CD14-positive monocyte (primary cell): ENCODE results near the gene C9orf78. TPM values are rescaled to one million over a fixed set of nuclear protein-coding genes. Genes with fewer than 3 reads are reported as not detected.

Source experiments
- DNase-seq, 3 donors: peaks; one replicate each; pipeline ENCODE4 v3.0.0-alpha.2; 2011 to 2022
- H2AFZ ChIP-seq: 2 replicates; pipeline ENCODE4 v1.6.0; 2012; ENCODE audit warnings: mild to moderate bottlenecking, low read depth, low read length, inconsistent platforms; ENCODE audit not compliant: insufficient read depth, poor library complexity, severe bottlenecking
- H3K27ac ChIP-seq, 2 donors: 1 replicate in 1 of 2; 2 replicates in 1 of 2; pipeline ENCODE4 v1.5.1; 2012 to 2013; ENCODE audit warnings: low read length in 2 of 2, control low read depth in 1 of 2, inconsistent platforms in 1 of 2, low read depth in 1 of 2, mild to moderate bottlenecking in 1 of 2
- H3K27me3 ChIP-seq, 2 donors: one replicate each; pipeline versions ENCODE4 v1.6.0 to v1.6.1; 2011 to 2013; ENCODE audit warnings: low read length in 2 of 2; ENCODE audit not compliant: control insufficient read depth in 2 of 2, insufficient read depth in 2 of 2
- H3K36me3 ChIP-seq, 2 donors: replicated peaks in 1 of 2; 1 replicate in 1 of 2; 2 replicates in 1 of 2; pipeline versions ENCODE4 v1.5.1 to v1.6.1; 2012 to 2013; ENCODE audit warnings: low read length in 2 of 2, control low read depth in 1 of 2, inconsistent platforms in 1 of 2, mild to moderate bottlenecking in 1 of 2; ENCODE audit not compliant: insufficient read depth in 2 of 2, control insufficient read depth in 1 of 2
- H3K4me1 ChIP-seq, 2 donors: 1 replicate in 1 of 2; 2 replicates in 1 of 2; pipeline versions ENCODE4 v1.5.1 to v1.6.1; 2012 to 2013; ENCODE audit warnings: low read length in 2 of 2, control low read depth in 1 of 2, inconsistent platforms in 1 of 2, mild to moderate bottlenecking in 1 of 2, moderate library complexity in 1 of 2; ENCODE audit not compliant: insufficient read depth in 2 of 2, control insufficient read depth in 1 of 2
- H3K4me2 ChIP-seq: replicated peaks from 2 replicates; pipeline ENCODE3; 2012; ENCODE audit warnings: low read length, moderate library complexity, mild to moderate bottlenecking; ENCODE audit not compliant: poor library complexity, severe bottlenecking; ENCODE audit errors: extremely low read depth
- H3K4me3 ChIP-seq, 3 experiments: fragments of 200-600 bp in 1 of 3; sonication (generic) in 1 of 3; replicated peaks in 1 of 3; 1 replicate in 2 of 3; 2 replicates in 1 of 3; pipeline ENCODE4 v1.5.1; 2011 to 2013; ENCODE audit warnings: low read length in 3 of 3, mild to moderate bottlenecking in 3 of 3, control low read depth in 2 of 3, low read depth in 2 of 3, inconsistent platforms in 1 of 3, moderate library complexity in 1 of 3
- H3K79me2 ChIP-seq: 2 replicates; pipeline ENCODE4 v1.6.0; 2012; ENCODE audit warnings: mild to moderate bottlenecking, control low read depth, inconsistent platforms, low read length, moderate library complexity; ENCODE audit not compliant: insufficient read depth
- H3K9ac ChIP-seq: 2 replicates; pipeline ENCODE4 v1.6.0; 2017; ENCODE audit warnings: low read length, mild to moderate bottlenecking; ENCODE audit not compliant: insufficient read depth, poor library complexity, severe bottlenecking
- H3K9me3 ChIP-seq, 2 donors: replicated peaks in 1 of 2; 1 replicate in 1 of 2; 2 replicates in 1 of 2; pipeline versions ENCODE4 v1.5.1 to v1.6.1; 2012 to 2013; ENCODE audit warnings: low read length in 2 of 2, control low read depth in 1 of 2; ENCODE audit not compliant: control insufficient read depth in 1 of 2, insufficient read depth in 1 of 2
- H4K20me1 ChIP-seq: 2 replicates; pipeline ENCODE4 v1.6.0; 2012; ENCODE audit warnings: mild to moderate bottlenecking, low read length, control low read depth, moderate library complexity; ENCODE audit not compliant: insufficient read depth
- H3K27ac Mint-ChIP-seq, 7 donors: one replicate each; pipeline ENCODE4 v1.8.0; 2020; ENCODE audit warnings: mild to moderate bottlenecking in 7 of 7, mixed read lengths in 7 of 7, moderate library complexity in 6 of 7, inconsistent platforms in 2 of 7
- H3K27me3 Mint-ChIP-seq, 3 donors: one replicate each; pipeline ENCODE4 v1.8.0; 2021 to 2022; ENCODE audit warnings: low read depth in 3 of 3, mild to moderate bottlenecking in 3 of 3, mixed read lengths in 3 of 3, moderate library complexity in 3 of 3, inconsistent platforms in 1 of 3
- H3K36me3 Mint-ChIP-seq, 2 donors: one replicate each; pipeline ENCODE4 v1.8.0; 2020; ENCODE audit warnings: mixed read lengths in 2 of 2, inconsistent platforms in 1 of 2, mild to moderate bottlenecking in 1 of 2
- H3K4me1 Mint-ChIP-seq: one replicate; pipeline ENCODE4 v1.8.0; 2020; ENCODE audit warnings: mild to moderate bottlenecking, mixed read lengths
- H3K4me3 Mint-ChIP-seq, 2 donors: one replicate each; pipeline ENCODE4 v1.8.0; 2020; ENCODE audit warnings: mild to moderate bottlenecking in 2 of 2, mixed read lengths in 2 of 2, moderate library complexity in 1 of 2
- H3K9me3 Mint-ChIP-seq, 7 donors: one replicate each; pipeline ENCODE4 v1.8.0; 2020 to 2022; ENCODE audit warnings: mixed read lengths in 7 of 7, mild to moderate bottlenecking in 6 of 7, moderate library complexity in 6 of 7, inconsistent platforms in 2 of 7
- WGBS: methylation state at CpG from one replicate; pipeline ENCODE4 v1.1.5; 2013; ENCODE audit warnings: missing lambda C conversion rate; ENCODE audit not compliant: insufficient coverage; 5-methylcytosine and 5-hydroxymethylcytosine counted together
- intact Hi-C, 2 donors: fragments of 100-400 bp; cut with micrococcal nuclease; formaldehyde crosslinking; loops; one replicate each; pipeline versions ENCODE4 v1.15.0 to v1.15.1; 2023
- polyA plus RNA-seq, 3 donors: library from polyadenylated mRNA; depleted of rRNA in 1 of 3; unstranded in 2 of 3; stranded (reverse) in 1 of 3; fragments of 300-500 nt in 2 of 3; fragments of >200 nt in 1 of 3; fragmentation: Illumina TruSeq in 2 of 3; gene quantifications; 1 replicate in 2 of 3; 2 replicates in 1 of 3; pipeline ENCODE4 v1.2.3, GENCODE V29; 2012 to 2021
- TF ChIP-seq, protein P1 (sequence below): fragments of 200-600 bp; IDR thresholded peaks from one replicate; pipeline ENCODE4 v1.8.0; 2022; ENCODE audit warnings: antibody characterized with exemption, mild to moderate bottlenecking

C9orf78 gene
- polyA plus RNA-seq, 3 donors = 53.3 to 82.4 (median 65.5) TPM

DNA sequence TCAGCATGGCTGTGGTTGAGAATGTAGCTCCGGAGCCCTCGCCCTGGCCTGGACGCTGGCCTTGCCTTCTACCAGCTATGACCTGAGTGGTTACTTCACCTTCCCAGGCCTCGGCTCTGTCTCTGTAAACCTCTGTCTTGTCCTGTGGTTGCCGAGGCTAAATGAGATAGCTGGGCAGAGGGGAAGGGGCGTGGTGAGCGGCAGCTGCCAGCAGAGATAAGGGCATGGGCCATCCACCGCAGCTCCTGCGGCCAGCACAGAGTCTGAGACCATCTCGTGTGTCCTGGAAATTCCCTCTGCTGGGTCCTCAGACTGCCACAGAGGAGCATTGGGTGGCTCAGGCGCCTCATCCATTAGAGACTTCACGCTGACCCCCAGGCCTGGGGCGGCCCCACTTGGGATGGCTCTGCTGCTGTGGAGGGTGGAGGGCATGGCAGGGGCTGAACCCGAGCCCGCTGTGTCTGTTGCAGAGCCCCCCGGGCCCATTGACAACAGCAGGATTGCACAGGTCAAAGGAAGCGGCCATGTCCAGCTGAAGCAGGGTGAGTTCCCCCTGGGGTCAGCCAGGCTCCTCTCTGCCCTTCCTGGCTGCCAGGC lies 44.1 kb upstream of the C9orf78 start:
- Histone ChIP-seq H3K4me1 (peaks cover 7% of the 10 kb centered on the region in 2 donors), H4K20me1 (no peaks in the 10 kb centered on the region), H3K36me3 (peaks cover 43 to 48% of the 10 kb centered on the region in 2 donors), H3K79me2 (no peaks in the 10 kb centered on the region), H3K9ac (no peak overlapping the region), H3K4me3 (no peak overlapping the region), H3K9me3 (no peaks in the 10 kb centered on the region), H3K27ac (no peak overlapping the region), H3K4me2 (no peak overlapping the region), H3K27me3 (no peaks in the 10 kb centered on the region), H2AFZ (no peak overlapping the region)
- no peak for DNase-seq
- TF ChIP-seq, protein P1, sequence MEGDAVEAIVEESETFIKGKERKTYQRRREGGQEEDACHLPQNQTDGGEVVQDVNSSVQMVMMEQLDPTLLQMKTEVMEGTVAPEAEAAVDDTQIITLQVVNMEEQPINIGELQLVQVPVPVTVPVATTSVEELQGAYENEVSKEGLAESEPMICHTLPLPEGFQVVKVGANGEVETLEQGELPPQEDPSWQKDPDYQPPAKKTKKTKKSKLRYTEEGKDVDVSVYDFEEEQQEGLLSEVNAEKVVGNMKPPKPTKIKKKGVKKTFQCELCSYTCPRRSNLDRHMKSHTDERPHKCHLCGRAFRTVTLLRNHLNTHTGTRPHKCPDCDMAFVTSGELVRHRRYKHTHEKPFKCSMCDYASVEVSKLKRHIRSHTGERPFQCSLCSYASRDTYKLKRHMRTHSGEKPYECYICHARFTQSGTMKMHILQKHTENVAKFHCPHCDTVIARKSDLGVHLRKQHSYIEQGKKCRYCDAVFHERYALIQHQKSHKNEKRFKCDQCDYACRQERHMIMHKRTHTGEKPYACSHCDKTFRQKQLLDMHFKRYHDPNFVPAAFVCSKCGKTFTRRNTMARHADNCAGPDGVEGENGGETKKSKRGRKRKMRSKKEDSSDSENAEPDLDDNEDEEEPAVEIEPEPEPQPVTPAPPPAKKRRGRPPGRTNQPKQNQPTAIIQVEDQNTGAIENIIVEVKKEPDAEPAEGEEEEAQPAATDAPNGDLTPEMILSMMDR = no peak
- Mint-ChIP-seq H3K4me3 (no peak overlapping the region), H3K9me3 (no peaks in the 10 kb centered on the region), H3K36me3 (peaks cover 41 to 60% of the 10 kb centered on the region in 2 donors), H3K27me3 (peaks cover 0 to 2% (median 0%) of the 10 kb centered on the region in 3 donors), H3K27ac (no peak overlapping the region), H3K4me1 (peaks cover 4% of the 10 kb centered on the region)
- intact Hi-C loops = no loop called here
- WGBS = 66% methylated on average over 16 of the region's 17 CpGs

DNA sequence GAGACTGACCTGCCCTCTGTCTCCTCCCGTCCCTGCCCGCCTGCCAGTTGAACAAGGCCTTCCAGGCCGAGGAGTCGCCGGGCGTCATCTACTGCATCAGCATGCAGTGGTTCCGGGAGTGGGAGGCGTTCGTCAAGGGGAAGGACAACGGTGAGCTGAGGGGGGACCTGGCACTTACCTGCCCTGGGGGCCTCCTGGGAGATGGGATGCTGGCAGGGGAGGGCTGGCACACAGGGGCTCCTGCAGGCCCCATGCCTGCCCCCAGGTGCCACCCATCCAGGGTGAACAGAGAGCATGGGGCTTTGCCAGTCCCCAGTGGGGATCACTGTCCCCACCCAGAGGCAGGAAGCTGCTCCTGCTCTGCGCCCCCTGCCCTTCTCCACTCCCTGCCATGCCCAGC lies 43.2 kb upstream of the C9orf78 start:
- Histone ChIP-seq H3K9me3 (no peaks in the 10 kb centered on the region), H3K4me3 (no peak overlapping the region), H3K36me3 (peaks cover 50 to 57% of the 10 kb centered on the region in 2 donors), H3K4me1 (no peaks in the 10 kb centered on the region), H3K79me2 (no peaks in the 10 kb centered on the region), H4K20me1 (no peaks in the 10 kb centered on the region), H3K27me3 (no peaks in the 10 kb centered on the region), H3K9ac (no peak overlapping the region), H3K4me2 (no peak overlapping the region), H3K27ac (no peak overlapping the region), H2AFZ (no peak overlapping the region)
- no peak for DNase-seq
- TF ChIP-seq, protein P1 = no peak
- Mint-ChIP-seq H3K36me3 (peaks cover 50 to 69% of the 10 kb centered on the region in 2 donors), H3K9me3 (no peaks in the 10 kb centered on the region), H3K27me3 (peaks cover 0 to 2% (median 2%) of the 10 kb centered on the region in 3 donors), H3K4me3 (no peak overlapping the region), H3K27ac (peak overlapping the region in 1 of 7 donors; percentile 42), H3K4me1 (no peaks in the 10 kb centered on the region)
- intact Hi-C loops = no loop called here
- WGBS = 98% methylated on average over 9 of the region's 11 CpGs
